ENCODE data around the gene USP12. TPM values are rescaled to one million over a fixed set of nuclear protein-coding genes. Genes with fewer than 3 reads are reported as not detected.

USP12 gene
- total RNA-seq, 1 donor from 2014 or later: 30.8 TPM

GRCh38 chr13:27182844-27183497 lies 11.4 kb upstream of the USP12 start:
- Mint-ChIP-seq H3K4me3 (ENCODE audit: low read depth) (no peak overlapping the region), H3K36me3 (ENCODE audit: insufficient read depth) (no peaks in the 10 kb centered on the region), H3K9me3 (ENCODE audit: low read depth) (no peaks in the 10 kb centered on the region), H3K27ac (no peak overlapping the region), H3K4me1 (ENCODE audit: low read depth) (peaks cover 3% of the 10 kb centered on the region), H3K27me3 (peaks cover 4% of the 10 kb centered on the region)
- no peak for TF ChIP-seq CTCF (IDR thresholded peaks at IDR 0.05; ENCODE audit: unreplicated experiment)
- no peak for DNase-seq (ENCODE audit: low spot score, unreplicated experiment)

- Mint-ChIP-seq H3K4me1 (ENCODE audit: low read depth) (peaks cover 3% of the 10 kb centered on the region), H3K4me3 (ENCODE audit: low read depth) (no peak overlapping the region), H3K27ac (no peak overlapping the region), H3K36me3 (ENCODE audit: insufficient read depth) (no peaks in the 10 kb centered on the region), H3K27me3 (peaks cover 4% of the 10 kb centered on the region), H3K9me3 (ENCODE audit: low read depth) (no peaks in the 10 kb centered on the region)
- no peak for DNase-seq (ENCODE audit: low spot score, unreplicated experiment)
- TF ChIP-seq CTCF (IDR thresholded peaks at IDR 0.05; ENCODE audit: unreplicated experiment): no peak
Observed at GRCh38 chr13:27182054-27182453, 10.4 kb upstream of the USP12 start.

- no peaks in the 10 kb centered on the region for H3K36me3 Mint-ChIP-seq (ENCODE audit: insufficient read depth)
- H3K4me3 Mint-ChIP-seq (ENCODE audit: low read depth): no peak overlapping the region
- TF ChIP-seq CTCF (IDR thresholded peaks at IDR 0.05; ENCODE audit: unreplicated experiment): peak; percentile 29
Observed at GRCh38 chr13:27177852-27178251, 6.2 kb upstream of the USP12 start.

GRCh38 chr13:27176470-27177410 lies 5.1 kb upstream of the USP12 start:
- Mint-ChIP-seq H3K27me3 (peaks cover 4% of the 10 kb centered on the region), H3K27ac (no peak overlapping the region), H3K4me1 (ENCODE audit: low read depth) (peaks cover 7% of the 10 kb centered on the region), H3K9me3 (ENCODE audit: low read depth) (no peaks in the 10 kb centered on the region), H3K4me3 (ENCODE audit: low read depth) (no peak overlapping the region), H3K36me3 (ENCODE audit: insufficient read depth) (no peaks in the 10 kb centered on the region)
- no peak for DNase-seq (ENCODE audit: low spot score, unreplicated experiment)
- TF ChIP-seq CTCF (IDR thresholded peaks at IDR 0.05; ENCODE audit: unreplicated experiment): no peak

More at GRCh38 chr13:27177852-27178251, 6.2 kb upstream of the USP12 start:
- Mint-ChIP-seq H3K4me1 (ENCODE audit: low read depth) (peaks cover 4% of the 10 kb centered on the region), H3K27me3 (peaks cover 4% of the 10 kb centered on the region), H3K9me3 (ENCODE audit: low read depth) (no peaks in the 10 kb centered on the region), H3K27ac (no peak overlapping the region)
- DNase-seq (ENCODE audit: low spot score, unreplicated experiment): no peak

GRCh38 chr13:27174766-27175455 lies 3.3 kb upstream of the USP12 start:
- no peak for TF ChIP-seq CTCF (IDR thresholded peaks at IDR 0.05; ENCODE audit: unreplicated experiment)

More at GRCh38 chr13:27174766-27175455, 3.3 kb upstream of the USP12 start:
- Mint-ChIP-seq H3K27ac (peak overlapping the region; percentile 28), H3K4me1 (ENCODE audit: low read depth) (peaks cover 11% of the 10 kb centered on the region), H3K9me3 (ENCODE audit: low read depth) (no peaks in the 10 kb centered on the region), H3K36me3 (ENCODE audit: insufficient read depth) (no peaks in the 10 kb centered on the region), H3K27me3 (peaks cover 4% of the 10 kb centered on the region), H3K4me3 (ENCODE audit: low read depth) (no peak overlapping the region)
- DNase-seq (ENCODE audit: low spot score, unreplicated experiment): no peak

Measured in progenitor cell of endocrine pancreas (in vitro differentiated cells).